GM18909 (cell line): Measurements from ENCODE around the gene GIMAP2.

Experiments
- ATAC-seq: cut with Tn5 transposase; IDR thresholded peaks from one replicate; pipeline ENCODE4 v1.9.1; 2021; ENCODE audit warnings: mild to moderate bottlenecking; ENCODE audit not compliant: unreplicated experiment, poor library complexity

Gene GIMAP2

DNA sequence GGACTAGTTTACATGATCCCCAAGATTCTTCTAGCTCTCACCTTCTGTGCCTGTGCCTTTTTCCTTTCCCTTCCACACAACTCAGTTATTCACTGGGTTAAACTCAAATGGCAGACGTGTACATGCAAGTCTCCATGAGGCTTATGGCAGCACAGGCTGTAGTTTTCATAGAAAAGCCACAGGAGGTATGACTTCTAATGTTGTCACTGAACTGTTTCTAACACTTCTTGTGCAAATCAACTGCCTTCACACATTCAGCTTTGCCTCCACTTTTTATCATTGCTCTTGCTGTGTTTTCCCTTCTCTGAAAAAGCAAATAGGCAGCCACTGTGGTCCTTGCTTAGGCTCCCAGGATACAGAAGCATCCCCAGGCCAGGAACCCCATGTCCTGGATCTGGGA is 46.4 kb downstream of the GIMAP2 start:
- no peak for ATAC-seq

- ATAC-seq: no peak
These were observed 47.4 kb downstream of the GIMAP2 start for GRCh38 chr7:150732786-150733481.

DNA sequence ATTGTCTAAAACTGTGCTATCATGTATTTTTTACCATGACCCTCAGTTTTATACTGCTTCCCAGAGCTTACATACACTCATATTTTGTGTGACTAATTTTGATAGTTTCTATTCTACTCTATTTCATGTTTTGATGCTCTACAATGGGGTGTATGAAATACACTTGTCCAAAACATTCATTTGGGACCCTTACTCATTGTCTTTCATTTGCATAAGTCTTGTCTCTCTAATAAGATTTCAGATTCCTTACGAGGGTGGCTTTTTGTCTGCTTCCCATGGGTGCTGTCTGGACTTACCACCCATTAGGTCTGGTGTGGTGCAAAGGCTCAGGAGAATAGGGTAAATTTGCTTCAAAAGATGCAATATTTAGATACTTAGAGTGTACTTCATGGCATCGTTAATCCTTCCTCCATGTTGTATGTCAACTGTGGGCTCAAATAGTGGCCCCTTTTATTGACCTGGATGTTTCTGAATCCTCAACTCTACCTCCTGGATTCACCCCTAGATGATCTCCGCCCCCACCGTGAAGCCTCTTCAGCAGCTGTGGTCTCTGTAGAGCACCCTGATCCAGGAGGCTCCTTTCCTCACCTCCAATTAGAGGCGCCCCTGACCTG is 48.1 kb downstream of the GIMAP2 start:
- no peak for ATAC-seq

- ATAC-seq: no peak
These were observed 48.7 kb downstream of the GIMAP2 start for GRCh38 chr7:150734254-150734653.

GRCh38 chr7:150735596-150736358 is 50.3 kb downstream of the GIMAP2 start:
- ATAC-seq: no peak

GRCh38 chr7:150736864-150737263 is 51.4 kb downstream of the GIMAP2 start:
- no peak for ATAC-seq

DNA sequence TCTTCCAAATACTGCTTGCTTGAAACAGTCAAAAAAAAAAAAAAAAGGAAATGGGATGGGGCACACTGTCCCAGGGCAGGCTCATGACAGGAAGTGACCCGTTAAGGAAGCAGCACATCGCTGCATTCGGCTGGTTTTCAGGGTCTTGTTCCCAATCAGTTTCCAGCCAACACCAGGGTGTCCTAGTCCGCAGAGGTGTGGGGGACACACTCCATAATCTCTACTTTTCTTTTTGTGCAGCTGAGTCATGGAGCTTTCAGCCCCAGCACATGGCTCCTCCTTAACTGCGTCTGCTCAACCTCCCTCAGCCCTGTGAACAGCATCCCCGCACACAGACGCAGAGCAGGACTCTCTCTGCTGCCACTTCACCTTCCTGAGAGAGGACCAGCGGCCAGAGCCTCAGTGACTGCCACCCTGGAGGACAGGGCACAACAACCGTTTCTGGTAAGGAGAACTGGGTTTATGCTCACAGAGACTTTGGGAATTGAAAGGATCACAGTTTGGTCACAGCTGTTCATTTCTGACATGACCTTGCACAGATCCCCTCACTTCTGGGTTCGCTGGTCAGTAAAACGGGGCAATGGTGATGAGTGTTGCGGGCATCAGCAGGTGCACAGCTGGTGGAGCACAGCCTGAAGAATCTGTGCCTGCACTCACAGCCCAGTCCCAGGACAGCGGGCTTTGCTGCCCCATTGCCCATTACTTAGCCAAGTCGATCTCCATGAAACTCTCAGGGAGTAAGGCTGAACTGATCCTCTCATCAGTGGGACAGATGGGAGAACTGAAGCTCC is 52.0 kb downstream of the GIMAP2 start, which contains the start of gene GIMAP5:
Gene GIMAP5 (plus strand): TSS at position 154 of the 791 bp plus-strand sequence. CDS start 3,467 bp downstream, outside the sequence.
- ATAC-seq: peak; percentile 71

- no peak for ATAC-seq
These were observed 52.6 kb downstream of the GIMAP2 start for GRCh38 chr7:150738092-150738491.

DNA sequence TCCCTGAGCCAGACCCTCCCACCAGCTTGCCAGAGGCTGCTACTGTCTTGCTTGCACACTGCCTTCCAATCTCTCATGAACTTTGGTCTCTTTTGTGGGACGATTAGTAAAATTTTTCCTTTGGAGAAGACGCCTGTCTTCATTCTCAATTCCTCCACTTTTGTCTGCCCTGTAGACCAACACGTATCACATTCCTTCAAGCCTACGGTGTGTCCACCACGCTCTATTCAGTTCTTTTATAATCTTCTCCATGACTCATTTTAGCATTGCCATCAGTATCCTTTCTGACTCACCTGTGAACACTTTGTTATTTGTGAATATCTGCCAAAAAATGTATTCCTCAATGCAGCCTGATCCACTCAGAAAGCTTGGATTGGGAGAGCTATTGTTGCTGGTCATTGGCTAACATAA is 53.1 kb downstream of the GIMAP2 start:
- no peak for ATAC-seq

GRCh38 chr7:150739033-150739432 is 53.5 kb downstream of the GIMAP2 start:
- no peak for ATAC-seq

DNA sequence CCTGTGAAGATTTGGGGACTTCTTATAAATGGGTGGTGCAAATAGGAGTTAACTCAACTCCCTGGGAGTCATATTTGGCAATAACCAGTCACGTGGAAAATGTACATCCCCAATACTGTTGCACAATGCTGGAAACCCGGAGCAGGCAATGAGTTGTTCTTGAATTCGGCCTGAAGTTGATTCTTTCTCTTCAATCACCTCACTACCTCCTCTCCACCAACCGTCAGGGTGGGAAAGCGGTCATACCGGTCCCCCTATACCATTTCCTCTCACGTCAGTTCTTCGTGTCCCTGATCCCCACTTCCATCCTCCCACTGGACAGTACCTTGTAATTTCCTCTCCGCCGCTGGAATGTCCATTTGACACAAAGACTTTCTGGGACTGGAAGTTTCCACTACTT is 54.5 kb downstream of the GIMAP2 start:
- no peak for ATAC-seq

- no peak for ATAC-seq
These were observed 56.9 kb downstream of the GIMAP2 start for GRCh38 chr7:150742286-150742968.
